H9 (cell line): ENCODE measurements around the gene PPP1R16B. TPM values are rescaled to one million over a fixed set of nuclear protein-coding genes. Genes with fewer than 3 reads are reported as not detected.

Source experiments
- DNase-seq: peaks from one replicate; pipeline ENCODE4 v3.0.0-alpha.2; 2017
- H2AFZ ChIP-seq: one replicate; pipeline ENCODE4 v1.6.1; 2013; ENCODE audit warnings: mild to moderate bottlenecking, low read length, control low read depth, moderate library complexity
- H2AK5ac ChIP-seq: 2 replicates; pipeline ENCODE4 v1.6.1; 2013; ENCODE audit warnings: low read length, control low read depth, mixed read lengths; ENCODE audit not compliant: insufficient read length
- H2BK120ac ChIP-seq: one replicate; pipeline ENCODE4 v1.6.1; 2013; ENCODE audit warnings: low read depth, mild to moderate bottlenecking, low read length, control low read depth, inconsistent platforms; ENCODE audit not compliant: poor library complexity, severe bottlenecking
- H2BK12ac ChIP-seq: 2 replicates; pipeline ENCODE4 v1.6.1; 2013; ENCODE audit warnings: low read length, control low read depth, mixed read lengths, low read depth; ENCODE audit not compliant: insufficient read length
- H2BK15ac ChIP-seq: 2 replicates; pipeline ENCODE4 v1.6.1; 2013; ENCODE audit warnings: low read depth, low read length, control low read depth
- H2BK20ac ChIP-seq: one replicate; pipeline ENCODE4 v1.6.1; 2013; ENCODE audit warnings: low read depth, mild to moderate bottlenecking, low read length, control low read depth, inconsistent platforms; ENCODE audit not compliant: poor library complexity, severe bottlenecking
- H2BK5ac ChIP-seq: 2 replicates; pipeline ENCODE4 v1.6.1; 2013; ENCODE audit warnings: low read length, control low read depth, mixed read lengths; ENCODE audit not compliant: insufficient read length
- H3K14ac ChIP-seq: 2 replicates; pipeline ENCODE4 v1.6.1; 2013; ENCODE audit warnings: low read length, control low read depth; ENCODE audit not compliant: insufficient read depth
- H3K18ac ChIP-seq: 2 replicates; pipeline ENCODE4 v1.6.1; 2013; ENCODE audit warnings: low read depth, mild to moderate bottlenecking, mixed read lengths, low read length, control low read depth; ENCODE audit not compliant: insufficient read length
- H3K23ac ChIP-seq: 2 replicates; pipeline ENCODE4 v1.6.1; 2013; ENCODE audit warnings: low read length, control low read depth, mixed read lengths, low read depth; ENCODE audit not compliant: insufficient read length
- H3K23me2 ChIP-seq: 2 replicates; pipeline ENCODE4 v1.6.1; 2013; ENCODE audit warnings: low read depth, mild to moderate bottlenecking, mixed read lengths, low read length, control low read depth; ENCODE audit not compliant: insufficient read length, poor library complexity, severe bottlenecking
- H3K27ac ChIP-seq: 2 replicates; pipeline ENCODE4 v1.5.1; 2013; ENCODE audit warnings: low read length, control low read depth, mixed read lengths, low read depth; ENCODE audit not compliant: insufficient read length
- H3K27me3 ChIP-seq: 2 replicates; pipeline ENCODE4 v1.6.1; 2013; ENCODE audit warnings: low read length, control low read depth, inconsistent platforms; ENCODE audit not compliant: insufficient read depth
- H3K4ac ChIP-seq: 2 replicates; pipeline ENCODE4 v1.6.1; 2013; ENCODE audit warnings: low read depth, mild to moderate bottlenecking, control low read depth, inconsistent platforms, low read length, moderate library complexity
- H3K4me1 ChIP-seq: 2 replicates; pipeline ENCODE4 v1.6.1; 2013; ENCODE audit warnings: low read length, control low read depth, inconsistent platforms; ENCODE audit not compliant: insufficient read depth
- H3K4me2 ChIP-seq: 2 replicates; pipeline ENCODE4 v1.6.1; 2013; ENCODE audit warnings: low read length, control low read depth, mixed read lengths; ENCODE audit not compliant: insufficient read length, insufficient read depth
- H3K56ac ChIP-seq: 2 replicates; pipeline ENCODE4 v1.6.1; 2013; ENCODE audit warnings: low read depth, mild to moderate bottlenecking, mixed read lengths, low read length, control low read depth; ENCODE audit not compliant: insufficient read length
- H3K79me1 ChIP-seq: 2 replicates; pipeline ENCODE4 v1.6.1; 2013; ENCODE audit warnings: low read depth, mild to moderate bottlenecking, moderate library complexity, low read length, control low read depth, inconsistent platforms; ENCODE audit not compliant: insufficient read depth, poor library complexity, severe bottlenecking
- H3K79me2 ChIP-seq: 2 replicates; pipeline ENCODE4 v1.6.1; 2013; ENCODE audit warnings: low read length, control low read depth, inconsistent platforms; ENCODE audit not compliant: insufficient read depth
- H3K9ac ChIP-seq: 2 replicates; pipeline ENCODE4 v1.6.1; 2013; ENCODE audit warnings: low read length, control low read depth, mixed read lengths; ENCODE audit not compliant: insufficient read length; ENCODE audit errors: extremely low read depth
- H3K9me3 ChIP-seq: one replicate; pipeline ENCODE4 v1.6.1; 2013; ENCODE audit warnings: low read depth, low read length, inconsistent platforms; ENCODE audit not compliant: control insufficient read depth
- H3T11ph ChIP-seq: one replicate; pipeline ENCODE4 v1.6.1; 2013; ENCODE audit warnings: mild to moderate bottlenecking, low read length, control low read depth, inconsistent platforms
- H4K20me1 ChIP-seq: one replicate; pipeline ENCODE4 v1.6.1; 2013; ENCODE audit not compliant: control insufficient read depth, insufficient read length, insufficient read depth
- H4K5ac ChIP-seq: 2 replicates; pipeline ENCODE4 v1.6.1; 2013; ENCODE audit warnings: low read depth, mild to moderate bottlenecking, mixed read lengths, low read length, control low read depth; ENCODE audit not compliant: insufficient read length
- H4K8ac ChIP-seq: replicated peaks from 2 replicates; pipeline ENCODE4 v1.6.1; 2013; ENCODE audit warnings: low read length, control low read depth, mixed read lengths, low read depth; ENCODE audit not compliant: insufficient read length
- H4K91ac ChIP-seq: 2 replicates; pipeline ENCODE4 v1.6.1; 2013; ENCODE audit warnings: low read depth, mild to moderate bottlenecking, moderate library complexity, mixed read lengths, low read length, control low read depth; ENCODE audit not compliant: insufficient read length
- H3K27ac Mint-ChIP-seq, 3 experiments: 2 replicates in 2 of 3; 3 replicates in 1 of 3; pipeline ENCODE4 v1.8.0; 2020 to 2021; ENCODE audit warnings: mixed read lengths in 3 of 3, mild to moderate bottlenecking in 1 of 3, moderate library complexity in 1 of 3
- H3K27me3 Mint-ChIP-seq: 2 replicates; pipeline ENCODE4 v1.8.0; 2021; ENCODE audit warnings: low read depth, mild to moderate bottlenecking, moderate library complexity, mixed read lengths
- H3K36me3 Mint-ChIP-seq, 3 experiments: 2 replicates in 2 of 3; 3 replicates in 1 of 3; pipeline ENCODE4 v1.8.0; 2020 to 2021; ENCODE audit warnings: low read depth in 3 of 3, mixed read lengths in 3 of 3; ENCODE audit not compliant: insufficient read depth in 1 of 3
- H3K4me1 Mint-ChIP-seq, 2 experiments: 2 replicates each; pipeline ENCODE4 v1.8.0; 2020; ENCODE audit warnings: mixed read lengths in 2 of 2
- H3K4me3 Mint-ChIP-seq, 2 experiments: 2 replicates in 1 of 2; 3 replicates in 1 of 2; pipeline ENCODE4 v1.8.0; 2020 to 2021; ENCODE audit warnings: mild to moderate bottlenecking in 2 of 2, mixed read lengths in 2 of 2, moderate library complexity in 1 of 2
- H3K9me3 Mint-ChIP-seq, 2 experiments: 2 replicates in 1 of 2; 3 replicates in 1 of 2; pipeline ENCODE4 v1.8.0; 2020; ENCODE audit warnings: mild to moderate bottlenecking in 2 of 2, mixed read lengths in 2 of 2, moderate library complexity in 1 of 2
- WGBS: extraction: QIAGEN DNeasy Blood & Tissue Kit; methylation state at CpG from one replicate; pipeline ENCODE4 v1.1.7; 2013; ENCODE audit warnings: missing lambda C conversion rate, low lambda C conversion rate, mixed read lengths; ENCODE audit not compliant: insufficient read length; ENCODE audit errors: extremely low coverage; 5-methylcytosine and 5-hydroxymethylcytosine counted together
- total RNA-seq: library from RNA; stranded (reverse); gene quantifications from 2 replicates; pipeline ENCODE4 v1.2.1, GENCODE V29; 2021
- TF ChIP-seq, protein P1 (sequence below): fragments of 200-600 bp; sonication (generic); conservative IDR thresholded peaks from 3 replicates; pipeline ENCODE4 v1.8.0; 2021; ENCODE audit warnings: antibody characterized with exemption, mild to moderate bottlenecking

Gene PPP1R16B
- total RNA-seq, 1 experiment from 2014 or later: 8.2 TPM

DNA sequence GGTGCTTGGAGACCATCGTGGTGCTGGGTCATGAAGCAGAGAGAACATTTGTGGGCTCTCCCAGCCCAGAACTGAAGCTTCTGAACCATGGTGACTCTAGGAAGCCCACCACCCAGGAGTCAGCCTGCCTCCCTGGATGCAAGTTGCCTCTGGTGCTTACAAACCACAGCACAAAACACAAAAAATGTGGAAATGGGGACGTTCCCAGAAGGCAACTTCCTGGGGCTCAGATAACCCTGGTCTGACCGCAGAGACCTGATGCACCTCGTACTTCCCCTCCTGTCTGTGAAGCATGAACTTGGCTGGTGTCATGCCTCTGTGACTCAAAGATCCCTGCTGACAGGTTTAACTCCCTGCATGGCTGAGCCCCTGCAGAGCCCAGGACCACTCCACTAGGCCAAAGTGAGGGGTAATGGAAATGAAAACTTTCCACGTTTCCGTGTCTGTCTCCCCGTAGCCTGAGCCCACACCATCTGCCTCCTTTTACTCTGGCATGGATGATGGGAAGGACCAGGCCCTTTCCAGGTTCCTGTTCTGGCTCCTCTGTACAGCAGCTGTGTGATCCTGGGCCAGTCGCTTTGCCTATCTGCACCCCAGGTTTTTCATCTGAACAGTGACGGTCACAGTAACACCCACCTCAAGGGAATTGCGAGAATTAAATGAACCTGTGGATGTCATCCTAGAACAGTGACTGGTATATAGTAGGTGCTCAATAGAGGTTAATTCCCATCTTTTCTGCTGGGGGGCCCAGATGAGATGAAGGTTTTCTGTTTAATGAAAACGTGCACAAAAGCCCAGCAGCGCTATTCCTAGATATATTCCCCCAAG, 57.7 kb downstream of the PPP1R16B start:
- peak overlapping the region in 2 of 3 experiments; percentile 23 to 61; a peak in 2 of 7 replicates for H3K27ac Mint-ChIP-seq
- no peak overlapping the region for H3K56ac ChIP-seq
- no peaks in the 10 kb centered on the region for H3K4me1 ChIP-seq

More for the DNA sequence above, 57.7 kb downstream of the PPP1R16B start:
- DNase-seq: no peak
- H3K9me3 ChIP-seq: no peaks in the 10 kb centered on the region
- H4K20me1 ChIP-seq: no peaks in the 10 kb centered on the region
- no peaks in the 10 kb centered on the region for H3K27me3 ChIP-seq
- no peak overlapping the region for H4K91ac ChIP-seq
- no peaks in the 10 kb centered on the region for H3K79me2 ChIP-seq
- H3K36me3 Mint-ChIP-seq: no peaks in the 10 kb centered on the region
- no peak overlapping the region for H2AFZ ChIP-seq
- H3K4ac ChIP-seq: no peak overlapping the region
- TF ChIP-seq, protein P1, sequence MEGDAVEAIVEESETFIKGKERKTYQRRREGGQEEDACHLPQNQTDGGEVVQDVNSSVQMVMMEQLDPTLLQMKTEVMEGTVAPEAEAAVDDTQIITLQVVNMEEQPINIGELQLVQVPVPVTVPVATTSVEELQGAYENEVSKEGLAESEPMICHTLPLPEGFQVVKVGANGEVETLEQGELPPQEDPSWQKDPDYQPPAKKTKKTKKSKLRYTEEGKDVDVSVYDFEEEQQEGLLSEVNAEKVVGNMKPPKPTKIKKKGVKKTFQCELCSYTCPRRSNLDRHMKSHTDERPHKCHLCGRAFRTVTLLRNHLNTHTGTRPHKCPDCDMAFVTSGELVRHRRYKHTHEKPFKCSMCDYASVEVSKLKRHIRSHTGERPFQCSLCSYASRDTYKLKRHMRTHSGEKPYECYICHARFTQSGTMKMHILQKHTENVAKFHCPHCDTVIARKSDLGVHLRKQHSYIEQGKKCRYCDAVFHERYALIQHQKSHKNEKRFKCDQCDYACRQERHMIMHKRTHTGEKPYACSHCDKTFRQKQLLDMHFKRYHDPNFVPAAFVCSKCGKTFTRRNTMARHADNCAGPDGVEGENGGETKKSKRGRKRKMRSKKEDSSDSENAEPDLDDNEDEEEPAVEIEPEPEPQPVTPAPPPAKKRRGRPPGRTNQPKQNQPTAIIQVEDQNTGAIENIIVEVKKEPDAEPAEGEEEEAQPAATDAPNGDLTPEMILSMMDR: no peak
- H4K8ac ChIP-seq: peak overlapping the region; percentile 18
- no peak overlapping the region for H2BK5ac ChIP-seq
- H3K18ac ChIP-seq: no peak overlapping the region
- no peak overlapping the region for H3K9ac ChIP-seq
- H3T11ph ChIP-seq: no peak overlapping the region
- no peak overlapping the region for H2BK12ac ChIP-seq
- no peak overlapping the region for H3K4me2 ChIP-seq
- no peak overlapping the region for H2BK15ac ChIP-seq
- no peak overlapping the region for H2BK20ac ChIP-seq
- H3K4me3 Mint-ChIP-seq: no peak overlapping the region
- peaks cover 6 to 16% of the 10 kb centered on the region in 2 experiments for H3K4me1 Mint-ChIP-seq
- H3K9me3 Mint-ChIP-seq: no peaks in the 10 kb centered on the region; a peak in 1 of 5 replicates
- no peaks in the 10 kb centered on the region for H3K79me1 ChIP-seq
- H3K23me2 ChIP-seq: no peaks in the 10 kb centered on the region
- no CpG with 5 or more reads among the region's 12 CpGs for WGBS
- no peak overlapping the region for H3K23ac ChIP-seq
- no peak overlapping the region for H4K5ac ChIP-seq
- no peak overlapping the region; the same call in 1 of the 2 replicates for H3K14ac ChIP-seq
- no peak overlapping the region for H2AK5ac ChIP-seq
- no peak overlapping the region for H2BK120ac ChIP-seq
- H3K27me3 Mint-ChIP-seq: no peaks in the 10 kb centered on the region
- H3K27ac ChIP-seq: no peak overlapping the region
